NCI-H526 treated with DMSO at 0.1 percent for 48 hours (cell line): ENCODE results near the gene EYA2.
A peak's percentile ranks its signal among the peaks of the same experiment; 100 is the strongest.
"Not testable (repeated sequence)": the region's sequence is repeated elsewhere in the genome, so short reads cannot be mapped to it uniquely, and the experiment has no call there.

Experiments
- DNase-seq: peaks from one replicate; lab custom pipeline; 2025; lab: John Stamatoyannopoulos, UW

The EYA2 gene

DNA sequence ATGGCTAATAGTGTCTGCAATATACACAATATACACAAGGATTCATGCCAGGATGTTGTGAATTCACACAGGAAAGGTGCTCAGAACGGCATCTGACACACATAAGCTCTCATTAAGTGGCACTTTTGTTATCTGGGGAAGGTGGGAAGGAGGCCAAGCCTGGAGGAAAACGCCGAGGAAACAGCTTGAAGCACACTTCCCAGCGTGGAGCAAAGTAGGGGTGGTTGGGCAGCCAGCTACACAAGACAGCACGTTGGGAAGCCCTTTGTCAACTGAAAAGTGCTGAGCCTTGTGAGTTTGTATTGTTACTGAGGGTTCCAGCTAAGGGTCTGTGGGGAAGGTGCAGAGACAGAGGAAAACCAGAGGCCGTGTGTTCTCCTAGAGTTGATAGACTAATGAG lies 280.9 kb downstream of the EYA2 start:
- no peak for DNase-seq

DNA sequence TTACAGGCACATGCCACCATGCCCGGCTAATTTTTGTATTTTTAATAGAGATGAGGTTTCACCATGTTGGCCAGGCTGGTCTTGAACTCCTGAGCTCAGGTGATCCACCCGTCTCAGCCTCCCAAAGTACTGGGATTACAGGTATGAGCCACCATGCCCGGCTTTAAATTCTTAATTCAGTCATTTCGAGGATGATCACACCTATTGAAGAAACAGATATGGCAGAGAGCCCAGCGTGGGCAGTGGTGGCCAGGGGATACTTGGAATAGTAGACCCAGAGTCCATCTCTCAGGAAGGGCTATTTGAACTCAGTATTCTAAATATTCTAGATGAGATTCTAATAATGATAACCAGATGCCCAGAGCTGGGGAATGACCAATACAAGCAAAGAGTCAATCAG lies 281.6 kb downstream of the EYA2 start:
- not testable (repeated sequence) for DNase-seq

DNA sequence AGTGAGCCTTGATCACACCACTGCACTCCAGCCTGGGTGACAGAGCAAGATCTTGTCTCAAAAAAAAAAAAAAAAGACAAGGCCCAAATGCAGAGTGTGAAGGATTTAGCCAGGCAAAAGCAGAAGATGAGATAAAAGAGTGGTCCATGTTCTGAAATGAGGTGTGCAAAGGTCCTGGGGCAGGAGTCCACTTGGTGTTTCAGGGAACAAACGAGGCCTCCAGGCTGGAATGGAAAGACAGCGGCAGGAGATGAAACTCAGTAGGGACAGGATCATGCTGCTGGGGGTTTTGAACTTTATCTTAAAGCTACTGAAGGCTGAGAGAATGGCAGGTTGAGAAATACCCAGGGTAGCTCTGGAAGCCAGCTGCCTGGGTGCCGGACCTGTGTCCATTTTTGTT lies 283.6 kb downstream of the EYA2 start:
- no peak for DNase-seq

DNA sequence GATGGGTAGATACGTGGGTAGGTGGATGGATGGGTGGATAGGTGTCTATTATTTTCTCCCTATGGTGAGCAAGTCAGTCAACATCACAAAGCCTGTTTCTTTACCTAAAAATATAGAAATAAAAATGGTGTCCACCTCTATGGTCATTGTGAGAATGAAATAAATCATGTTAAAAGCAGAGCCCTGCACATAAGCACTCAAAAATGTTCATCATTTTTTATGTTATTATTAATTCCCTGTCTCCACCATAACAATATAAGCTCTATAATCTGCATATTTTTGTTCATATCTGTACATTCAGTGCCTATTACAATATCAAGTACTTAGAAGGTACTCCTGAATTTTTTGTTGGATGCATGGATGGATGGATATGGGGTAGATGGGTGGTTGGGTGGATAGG lies 284.2 kb downstream of the EYA2 start:
- no peak for DNase-seq

DNA sequence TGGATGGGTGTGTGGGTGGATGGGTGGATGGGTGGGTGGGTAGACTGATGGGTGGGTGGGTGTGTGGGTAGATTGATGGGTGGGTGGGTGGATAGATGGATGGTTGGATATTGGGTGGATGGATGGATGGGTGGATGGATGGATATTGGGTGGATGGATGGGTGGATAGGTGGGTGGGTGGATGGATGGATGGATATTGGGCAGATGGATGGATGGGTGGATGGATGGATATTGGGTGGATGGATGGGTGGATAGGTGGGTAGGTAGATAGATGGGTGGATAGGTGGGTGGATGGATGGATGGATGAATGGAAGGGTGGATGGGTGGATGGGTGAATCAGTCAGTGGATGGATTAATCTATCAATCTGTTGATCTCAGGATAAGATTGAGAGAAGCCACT lies 284.6 kb downstream of the EYA2 start:
- DNase-seq = no peak

DNA sequence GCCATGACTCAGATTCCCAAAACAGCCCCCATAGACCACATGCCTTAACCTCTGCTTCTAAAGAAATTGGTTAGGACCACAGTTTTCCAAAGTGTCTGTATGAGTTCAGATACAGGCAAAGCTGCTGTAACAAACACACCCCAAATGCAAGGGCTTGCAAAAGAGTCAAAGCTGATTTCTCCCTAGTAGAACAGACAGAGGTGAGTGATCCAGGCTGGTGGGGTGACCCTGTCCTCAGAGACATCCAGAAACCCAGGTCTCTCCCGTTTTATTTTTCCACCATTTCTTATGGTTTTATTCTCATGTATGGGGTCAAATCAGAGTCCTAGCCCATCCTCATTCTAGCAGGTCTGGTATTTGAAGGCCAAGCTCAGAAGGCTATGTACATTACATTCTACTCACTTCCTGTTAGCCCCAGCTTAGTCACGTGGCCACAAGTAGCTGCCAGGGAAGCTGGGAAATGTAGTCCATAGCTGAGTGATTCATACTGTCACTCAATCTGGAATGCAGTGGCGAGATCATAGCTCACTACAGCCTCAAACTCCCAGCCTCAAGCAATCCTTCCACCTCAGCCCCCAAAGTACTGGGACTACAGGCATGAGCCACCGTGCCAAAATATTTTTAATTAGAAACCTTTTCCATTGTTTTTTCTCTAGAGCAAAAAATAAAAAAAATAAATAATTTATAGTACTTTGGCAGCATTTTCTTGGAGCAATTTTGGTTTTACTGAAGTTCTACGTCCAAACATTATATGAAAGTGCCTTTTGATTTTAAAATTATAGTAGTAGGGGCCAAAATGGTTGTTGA lies 286.6 kb downstream of the EYA2 start:
- no peak for DNase-seq

DNA sequence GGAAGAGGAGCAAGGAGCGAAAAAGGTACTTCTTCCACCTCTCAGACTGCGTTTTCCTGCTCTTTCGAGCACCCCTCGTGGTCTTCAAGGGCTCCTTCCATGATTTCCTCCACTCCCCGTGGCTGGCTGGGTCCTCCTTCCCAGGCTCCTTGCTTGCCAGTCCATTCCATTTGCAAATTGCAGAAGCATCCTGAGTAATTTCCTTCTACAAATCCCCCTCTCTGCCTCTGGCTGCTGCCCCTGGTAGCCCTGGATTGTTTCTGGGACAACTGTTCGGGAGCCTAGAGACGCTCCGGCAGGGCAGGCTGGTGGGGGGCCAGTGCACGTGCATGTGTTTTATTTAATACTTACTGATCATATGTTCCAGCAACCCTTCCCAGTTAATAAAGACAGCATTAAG lies 288.7 kb downstream of the EYA2 start:
- DNase-seq = no peak

DNA sequence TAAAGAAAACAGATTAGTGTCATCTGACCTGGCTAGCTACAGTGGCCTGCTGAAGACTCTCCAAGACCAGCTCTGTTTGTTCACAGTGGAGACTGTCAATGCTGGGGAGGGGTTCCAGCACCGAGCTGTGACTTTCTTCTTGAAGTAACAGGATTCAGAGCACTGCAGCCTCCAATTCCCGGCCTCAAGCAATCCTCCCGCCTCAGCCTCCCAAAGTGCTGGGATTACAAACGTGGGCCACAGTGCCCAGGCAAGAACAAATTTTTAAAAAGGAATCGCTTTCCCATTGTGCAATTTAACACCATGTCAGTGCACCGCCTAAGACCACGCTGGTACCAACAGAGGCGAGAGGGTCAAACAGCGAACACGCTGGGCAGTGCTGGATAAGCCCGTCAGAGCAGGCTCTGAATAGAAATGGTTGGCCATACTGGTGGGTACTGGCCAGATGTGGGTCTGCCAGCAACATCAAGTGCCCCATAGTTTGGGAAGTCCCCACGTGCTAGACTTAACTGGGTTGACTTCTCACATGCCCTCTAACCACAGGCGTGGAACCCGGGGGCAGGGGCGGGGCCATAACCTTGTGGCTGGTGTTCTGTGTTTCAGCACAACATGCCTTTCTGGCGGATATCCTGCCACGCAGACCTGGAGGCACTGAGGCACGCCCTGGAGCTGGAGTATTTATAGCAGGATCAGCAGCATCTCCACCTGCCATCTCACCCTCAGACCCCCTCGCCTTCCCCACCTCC lies 293.0 kb downstream of the EYA2 start:
- DNase-seq = no peak

DNA sequence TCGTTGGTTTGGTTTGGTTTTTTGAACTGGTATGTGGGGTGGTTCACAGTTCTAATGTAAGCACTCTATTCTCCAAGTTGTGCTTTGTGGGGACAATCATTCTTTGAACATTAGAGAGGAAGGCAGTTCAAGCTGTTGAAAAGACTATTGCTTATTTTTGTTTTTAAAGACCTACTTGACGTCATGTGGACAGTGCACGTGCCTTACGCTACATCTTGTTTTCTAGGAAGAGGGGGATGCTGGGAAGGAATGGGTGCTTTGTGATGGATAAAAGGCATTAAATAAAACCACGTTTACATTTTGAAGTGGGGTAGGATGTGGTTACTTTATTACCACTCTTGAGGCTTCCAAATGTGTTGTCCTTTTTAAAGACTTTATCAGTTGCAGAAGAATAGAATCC lies 293.9 kb downstream of the EYA2 start:
- no peak for DNase-seq

DNA sequence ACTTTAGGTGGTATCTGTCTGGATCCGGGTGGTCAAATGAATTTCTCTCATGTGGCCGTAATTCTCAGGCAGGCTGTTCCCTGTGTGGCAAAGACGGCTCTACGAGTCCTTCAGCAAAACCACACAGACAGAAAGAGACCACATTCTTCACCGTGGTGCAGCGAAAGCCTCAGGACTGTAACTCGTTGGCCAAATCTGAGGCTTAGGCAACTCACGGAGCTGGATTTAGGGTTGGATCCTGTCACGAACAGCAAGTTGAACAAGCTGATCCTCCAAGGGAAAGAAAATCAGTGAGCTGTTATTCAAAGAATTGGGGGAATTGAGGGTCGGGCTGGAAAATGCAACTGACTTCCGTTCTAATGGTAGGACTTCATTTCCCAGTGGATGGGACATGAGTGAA lies 294.4 kb downstream of the EYA2 start:
- DNase-seq = no peak

DNA sequence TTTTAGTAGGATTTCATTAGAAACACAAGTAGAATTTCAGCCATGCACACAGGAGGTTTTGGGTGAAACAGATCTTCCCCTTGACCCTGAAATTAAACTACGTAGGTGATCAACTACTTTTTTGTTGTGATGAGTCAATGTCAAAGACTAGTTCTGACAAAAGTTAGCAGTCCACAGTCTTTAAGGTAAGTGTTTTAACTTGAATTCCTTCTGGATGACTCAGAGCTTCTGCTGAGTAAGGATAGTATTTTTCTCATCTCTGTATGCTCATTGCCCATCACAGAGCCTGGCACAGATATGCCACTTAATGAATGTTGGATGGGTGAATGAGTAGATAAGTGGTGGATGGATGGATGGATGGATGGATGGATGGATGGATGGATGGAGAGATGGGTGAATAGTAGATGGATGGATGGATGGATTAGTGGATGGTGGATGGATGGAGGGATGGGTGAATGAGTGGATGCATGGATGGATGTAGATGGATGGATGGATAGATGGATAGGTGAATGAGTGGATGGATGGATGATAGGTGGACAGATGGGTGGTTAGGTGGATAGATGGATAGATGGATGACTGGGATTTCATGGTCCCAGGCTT lies 296.5 kb downstream of the EYA2 start:
- no peak for DNase-seq

DNA sequence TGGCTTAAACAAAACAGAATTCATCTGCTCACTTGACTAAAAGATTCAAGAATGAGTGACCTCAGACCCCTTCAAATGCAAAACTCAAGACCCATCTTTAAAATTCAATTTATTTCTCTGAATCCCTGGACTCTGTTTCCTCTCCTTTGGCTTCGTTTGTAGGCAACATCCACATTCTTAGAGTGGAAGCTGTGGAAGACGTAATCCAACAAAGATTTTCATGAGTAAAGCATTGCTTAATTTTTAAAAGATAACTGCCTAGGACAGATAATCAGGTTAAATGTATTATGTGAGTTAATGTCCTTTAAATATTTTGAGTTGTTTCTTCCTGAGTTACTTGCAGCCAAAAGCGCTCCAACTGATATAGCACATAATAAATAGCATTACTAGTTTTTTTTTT lies 297.3 kb downstream of the EYA2 start:
- DNase-seq = no peak

DNA sequence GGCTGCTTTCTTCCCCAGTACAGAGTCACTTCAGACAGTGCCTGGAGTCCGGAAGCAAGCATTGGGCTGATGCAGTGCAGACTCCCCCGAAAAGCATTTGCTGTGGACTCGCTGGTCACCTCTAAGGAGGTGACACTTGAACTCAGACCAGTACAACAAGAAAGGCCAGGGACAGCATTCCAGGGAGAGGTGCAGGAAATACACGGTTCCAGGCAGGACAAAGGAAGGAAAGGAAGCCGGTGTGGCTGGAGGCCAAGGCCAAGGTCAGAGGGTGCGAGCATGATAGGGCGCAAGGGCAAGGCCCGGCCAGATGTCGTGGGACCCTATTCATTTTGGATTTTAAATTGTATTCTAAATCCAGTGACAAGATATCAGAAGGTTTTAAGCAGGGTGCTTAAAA lies 300.9 kb downstream of the EYA2 start:
- no peak for DNase-seq

DNA sequence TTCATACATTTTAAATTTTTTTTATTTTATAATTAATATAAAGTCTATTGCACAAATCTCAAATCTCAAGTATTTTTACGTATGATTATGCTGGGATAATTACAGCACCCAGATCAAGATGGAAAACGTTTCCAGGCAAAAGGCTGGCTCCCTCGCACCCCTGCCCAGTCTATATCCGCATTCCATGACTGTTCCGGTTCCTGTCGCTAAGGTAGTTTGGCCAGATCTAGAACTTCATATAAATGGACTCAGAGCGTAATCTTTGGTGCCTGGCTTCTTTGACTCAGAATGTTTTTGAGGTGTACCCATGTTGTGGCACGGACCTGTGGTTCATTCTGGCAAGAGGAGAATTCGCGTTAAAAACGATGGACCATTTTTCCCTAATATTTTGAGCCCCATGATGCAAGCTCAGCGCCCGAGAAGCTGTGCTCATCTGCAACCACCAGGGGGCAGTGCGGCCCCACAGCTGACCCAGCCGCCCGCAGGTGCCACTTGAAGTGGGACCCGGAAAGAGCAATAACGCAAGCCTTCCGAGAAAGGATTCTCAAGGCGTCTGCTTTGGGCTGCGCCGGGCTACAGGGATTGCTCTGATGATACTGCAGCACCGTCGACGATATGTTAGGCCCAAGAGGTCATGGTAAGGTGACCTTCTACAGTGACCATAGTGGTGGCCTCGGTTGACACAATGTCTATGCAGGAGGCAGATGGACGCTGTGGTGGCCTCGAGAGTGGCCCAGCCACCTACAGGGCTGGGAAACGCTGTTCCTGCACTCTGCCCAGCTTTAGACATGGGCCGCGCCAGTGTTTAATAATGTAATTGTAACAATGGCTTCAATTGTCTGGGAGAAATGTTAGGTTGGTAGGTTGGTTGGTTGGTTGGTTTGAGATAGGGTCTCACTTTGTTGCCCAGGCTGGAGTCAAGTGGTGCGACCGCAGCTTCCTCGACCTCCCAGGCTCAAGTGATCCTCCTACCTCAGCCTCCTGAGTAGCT lies 301.7 kb downstream of the EYA2 start:
- DNase-seq = peak; percentile 55

DNA sequence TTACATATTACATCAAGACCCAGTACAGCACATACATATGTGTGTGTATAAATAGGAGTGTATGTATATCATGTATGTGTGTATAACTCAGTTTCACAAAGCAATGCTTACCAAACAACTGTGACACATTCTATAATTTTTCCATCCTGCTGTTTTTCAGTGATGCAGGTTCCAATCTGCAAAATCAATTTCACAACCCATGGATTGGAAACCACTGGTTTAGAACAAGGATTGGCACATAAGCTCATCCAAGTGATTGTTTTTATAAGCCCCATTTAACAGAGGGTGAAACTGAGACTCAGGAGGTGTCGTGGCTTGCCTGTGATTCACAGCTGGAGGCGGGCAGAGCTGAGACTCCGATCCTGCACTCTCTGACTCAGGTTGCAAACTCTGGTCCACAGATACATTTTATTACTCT lies 303.6 kb downstream of the EYA2 start:
- DNase-seq = no peak

DNA sequence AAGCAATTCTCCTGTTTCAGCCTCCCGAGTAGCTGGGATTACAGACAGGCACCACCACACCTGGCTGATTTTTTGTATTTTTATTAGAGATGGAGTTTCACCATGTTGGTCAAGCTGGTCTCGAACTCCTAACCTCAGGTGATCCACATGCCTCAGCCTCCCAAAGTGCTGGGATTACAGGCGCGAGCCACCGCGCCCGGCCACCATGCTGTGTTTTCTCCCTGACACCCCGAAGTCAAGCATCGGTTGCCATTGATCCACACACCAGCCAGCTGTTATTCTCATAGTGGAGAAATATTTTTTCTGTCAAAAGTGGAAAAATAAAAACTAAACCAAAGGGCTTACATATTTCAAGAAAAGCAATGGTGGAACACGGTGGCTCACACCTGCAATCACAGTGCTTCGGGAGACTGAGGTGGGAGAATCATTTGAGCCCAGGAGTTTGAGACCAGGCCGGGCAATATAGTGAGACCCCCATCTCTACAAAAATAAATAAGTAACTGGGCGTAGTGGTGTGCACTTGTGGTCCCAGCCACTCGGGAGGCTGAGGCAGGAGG lies 304.4 kb downstream of the EYA2 start:
- DNase-seq = no peak

DNA sequence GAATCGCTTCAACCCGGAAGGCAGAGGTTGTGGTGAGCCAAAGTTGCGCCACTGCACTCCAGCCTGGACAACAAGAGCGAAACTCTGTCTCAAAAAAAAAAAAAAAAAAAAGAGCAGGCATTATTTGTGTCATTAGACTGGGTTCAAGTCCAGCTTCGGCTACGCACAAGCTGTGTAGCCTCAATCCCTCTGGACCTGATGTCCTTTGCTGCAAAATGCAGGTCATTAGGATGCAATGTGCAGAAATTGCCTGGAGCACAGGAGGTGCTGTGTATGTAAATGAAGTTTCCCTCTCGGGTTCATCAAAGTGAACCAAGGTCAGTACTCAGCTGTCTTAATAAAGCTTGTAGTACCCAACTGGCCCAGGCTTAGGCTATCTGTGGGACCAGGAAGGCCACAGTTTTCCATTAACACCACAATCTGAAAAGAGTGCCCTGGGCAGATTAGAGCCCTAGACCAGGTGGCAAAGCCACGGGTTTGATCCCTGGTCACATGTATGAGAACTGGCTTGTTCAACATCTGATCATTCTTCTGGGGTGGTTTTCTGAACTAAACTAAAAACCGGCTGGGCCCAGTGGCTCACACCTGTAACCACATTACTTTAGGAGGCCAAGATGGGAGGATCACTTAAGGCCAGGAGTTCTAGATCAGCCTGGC lies 306.6 kb downstream of the EYA2 start:
- no peak for DNase-seq

DNA sequence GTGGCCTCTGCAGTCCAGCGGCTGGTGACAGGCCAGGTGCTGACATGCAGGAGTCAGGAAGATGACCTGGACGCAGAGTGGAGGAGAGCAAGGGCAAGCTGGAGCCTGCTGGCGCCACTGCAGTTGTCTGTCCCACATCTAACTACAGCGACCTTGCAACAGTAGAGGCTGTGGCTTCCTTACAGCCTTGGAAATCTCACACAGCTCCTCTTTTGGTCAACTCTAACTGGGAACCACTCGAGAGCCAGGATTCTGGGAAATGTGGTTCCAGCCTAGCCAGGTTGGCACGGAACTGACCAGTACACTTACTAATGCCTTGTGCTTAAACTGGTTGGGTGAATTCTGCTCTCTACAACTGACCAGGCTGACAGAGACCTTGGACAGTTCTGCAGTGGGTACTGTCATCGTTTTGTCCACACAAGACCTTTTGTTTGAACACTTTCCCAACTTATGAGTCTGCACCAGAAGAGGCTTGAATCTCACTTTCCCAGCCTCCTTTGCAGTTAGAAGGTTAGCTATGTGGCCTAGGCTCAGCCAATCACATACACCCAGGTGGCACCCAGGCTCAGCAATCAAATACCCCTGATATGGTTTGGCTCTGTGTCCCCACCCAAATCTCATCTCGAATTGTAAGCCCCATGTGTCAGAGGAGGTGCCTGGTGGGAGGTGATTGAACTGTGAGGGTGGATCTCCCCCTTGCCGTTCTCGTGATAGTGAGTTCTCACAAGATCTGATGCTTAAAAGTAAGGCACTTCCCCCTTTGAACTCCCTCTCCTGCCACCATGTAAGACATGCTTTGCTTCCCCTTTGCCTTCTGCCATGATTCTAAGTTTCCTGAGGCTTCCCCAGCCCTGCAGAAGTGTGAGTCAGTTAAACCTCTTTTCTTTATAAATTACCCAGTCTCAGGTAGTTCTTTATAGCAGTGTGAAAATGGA lies 308.4 kb downstream of the EYA2 start:
- no peak for DNase-seq

DNA sequence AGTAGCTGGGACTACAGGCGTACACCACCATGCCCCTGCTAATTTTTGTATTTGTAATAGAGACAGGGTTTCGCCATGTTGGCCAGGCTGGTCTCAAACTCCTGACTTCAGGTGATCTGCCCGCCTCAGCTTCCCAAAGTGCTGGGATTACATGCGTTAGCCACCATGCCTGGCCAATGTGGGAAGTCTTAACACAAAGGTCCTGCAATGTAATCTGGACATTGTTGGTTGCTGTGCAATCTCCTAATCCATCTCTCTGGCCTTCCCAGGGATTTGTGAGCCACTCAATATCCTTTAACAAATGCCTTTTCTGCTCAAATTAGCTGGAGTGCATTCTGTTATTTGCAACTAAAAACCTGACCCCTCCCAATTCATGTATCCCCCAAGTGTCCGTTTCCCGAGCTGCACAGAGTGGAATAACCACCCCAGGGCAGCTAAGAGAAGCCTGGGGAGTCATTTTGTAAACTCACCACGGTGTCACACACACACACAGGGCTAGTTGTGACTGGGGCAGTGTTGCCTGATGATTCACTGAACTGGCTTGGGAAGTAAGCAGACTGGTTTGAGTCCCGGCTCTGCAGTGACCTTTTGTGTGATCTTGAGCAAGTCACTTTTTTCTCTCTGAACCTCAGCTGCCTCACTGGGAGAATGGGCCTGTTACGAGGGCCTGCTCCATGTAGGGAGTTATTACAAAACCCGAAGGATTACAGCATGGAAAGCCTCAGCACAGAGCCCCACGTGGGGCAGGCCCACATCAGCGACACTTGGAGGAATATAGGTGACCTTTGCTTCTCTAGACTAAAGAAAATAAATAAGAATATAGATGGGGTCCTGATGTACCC lies 309.6 kb downstream of the EYA2 start:
- no peak for DNase-seq
